GM23338 (cell line): ENCODE data around the gene PTK6.

Source experiments
- CREB1 ChIP-seq: fragments of 250-450 bp; sonication (Bioruptor Pico); IDR thresholded peaks from 2 replicates; pipeline ENCODE4 v1.5.0; 2020; ENCODE audit warnings: low read depth, mild to moderate bottlenecking, moderate library complexity
- ETS1 ChIP-seq: IDR thresholded peaks from 2 replicates; pipeline ENCODE4 v1.6.1; 2016; ENCODE audit warnings: antibody characterized with exemption
- EZH2 ChIP-seq: fragments of 200-600 bp; sonication (generic); IDR thresholded peaks from one replicate; pipeline ENCODE4 v1.8.0; 2017; ENCODE audit warnings: antibody characterized with exemption, mild to moderate bottlenecking, low read depth; ENCODE audit not compliant: unreplicated experiment
- EZH2phosphoT487 ChIP-seq: fragments of 200-600 bp; sonication (generic); IDR thresholded peaks from one replicate; pipeline ENCODE4 v1.8.1; 2018; ENCODE audit warnings: antibody characterized with exemption; ENCODE audit not compliant: unreplicated experiment
- JUNB ChIP-seq: IDR thresholded peaks from one replicate; pipeline ENCODE4 v1.6.1; 2016; ENCODE audit warnings: antibody characterized with exemption; ENCODE audit not compliant: unreplicated experiment
- NANOG ChIP-seq: IDR thresholded peaks from 2 replicates; pipeline ENCODE4 v1.6.1; 2016; ENCODE audit warnings: antibody characterized with exemption, borderline replicate concordance
- POLR2AphosphoS5 ChIP-seq: IDR thresholded peaks from 2 replicates; pipeline ENCODE4 v1.6.1; 2016; ENCODE audit warnings: antibody characterized with exemption, low read depth
- STAT1 ChIP-seq: IDR thresholded peaks from one replicate; pipeline ENCODE4 v1.6.1; 2016; ENCODE audit warnings: antibody characterized with exemption; ENCODE audit not compliant: unreplicated experiment
- TF ChIP-seq, protein P1 (sequence below), 2 experiments: fragments of 200-600 bp in 1 of 2; sonication (generic) in 1 of 2; conservative IDR thresholded peaks; 2 replicates each; pipeline versions ENCODE4 v1.5.1 to v1.6.1; 2016 to 2017; ENCODE audit warnings: antibody characterized with exemption in 2 of 2, low read depth in 2 of 2, mild to moderate bottlenecking in 2 of 2, moderate library complexity in 1 of 2
- TF ChIP-seq, protein P2 (sequence below): IDR thresholded peaks from one replicate; pipeline ENCODE4 v1.6.1; 2018; ENCODE audit warnings: antibody characterized with exemption; ENCODE audit not compliant: unreplicated experiment
- TF ChIP-seq, protein P3 (sequence below): fragments of 250-450 bp; sonication (Bioruptor Pico); IDR thresholded peaks from 2 replicates; pipeline ENCODE4 v1.5.0; 2020; ENCODE audit warnings: mild to moderate bottlenecking, moderate library complexity

DNA sequence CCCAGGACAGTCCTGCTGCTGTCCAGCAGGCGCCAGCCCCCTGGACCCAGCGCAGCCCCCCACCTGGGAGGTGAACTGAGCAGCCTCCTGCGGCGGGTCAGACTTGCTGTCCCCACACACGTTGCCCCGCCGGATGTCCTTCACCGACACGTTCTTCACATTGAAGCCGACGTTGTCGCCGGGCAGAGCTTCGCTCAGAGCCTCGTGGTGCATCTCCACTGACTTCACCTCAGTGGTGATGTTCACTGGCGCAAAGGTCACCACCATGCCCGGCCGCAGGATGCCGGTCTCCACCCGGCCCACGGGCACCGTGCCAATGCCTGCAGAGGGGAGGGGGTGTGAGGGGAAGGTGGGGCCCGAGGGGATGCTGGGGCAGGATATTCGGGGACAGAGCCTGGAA is 46.8 kb downstream of the PTK6 start:
- TF ChIP-seq NANOG (no peak), EZH2phosphoT487 (no peak), EZH2 (no peak), POLR2AphosphoS5 (no peak), CREB1 (CRISPR knock-in tag) (no peak), ETS1 (no peak), JUNB (no peak), STAT1 (no peak)
- TF ChIP-seq, protein P1, sequence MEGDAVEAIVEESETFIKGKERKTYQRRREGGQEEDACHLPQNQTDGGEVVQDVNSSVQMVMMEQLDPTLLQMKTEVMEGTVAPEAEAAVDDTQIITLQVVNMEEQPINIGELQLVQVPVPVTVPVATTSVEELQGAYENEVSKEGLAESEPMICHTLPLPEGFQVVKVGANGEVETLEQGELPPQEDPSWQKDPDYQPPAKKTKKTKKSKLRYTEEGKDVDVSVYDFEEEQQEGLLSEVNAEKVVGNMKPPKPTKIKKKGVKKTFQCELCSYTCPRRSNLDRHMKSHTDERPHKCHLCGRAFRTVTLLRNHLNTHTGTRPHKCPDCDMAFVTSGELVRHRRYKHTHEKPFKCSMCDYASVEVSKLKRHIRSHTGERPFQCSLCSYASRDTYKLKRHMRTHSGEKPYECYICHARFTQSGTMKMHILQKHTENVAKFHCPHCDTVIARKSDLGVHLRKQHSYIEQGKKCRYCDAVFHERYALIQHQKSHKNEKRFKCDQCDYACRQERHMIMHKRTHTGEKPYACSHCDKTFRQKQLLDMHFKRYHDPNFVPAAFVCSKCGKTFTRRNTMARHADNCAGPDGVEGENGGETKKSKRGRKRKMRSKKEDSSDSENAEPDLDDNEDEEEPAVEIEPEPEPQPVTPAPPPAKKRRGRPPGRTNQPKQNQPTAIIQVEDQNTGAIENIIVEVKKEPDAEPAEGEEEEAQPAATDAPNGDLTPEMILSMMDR (conservative IDR thresholded peaks at IDR 0.05; ENCODE audit: low read depth in 2 of 2), result no peak
- TF ChIP-seq, protein P2, sequence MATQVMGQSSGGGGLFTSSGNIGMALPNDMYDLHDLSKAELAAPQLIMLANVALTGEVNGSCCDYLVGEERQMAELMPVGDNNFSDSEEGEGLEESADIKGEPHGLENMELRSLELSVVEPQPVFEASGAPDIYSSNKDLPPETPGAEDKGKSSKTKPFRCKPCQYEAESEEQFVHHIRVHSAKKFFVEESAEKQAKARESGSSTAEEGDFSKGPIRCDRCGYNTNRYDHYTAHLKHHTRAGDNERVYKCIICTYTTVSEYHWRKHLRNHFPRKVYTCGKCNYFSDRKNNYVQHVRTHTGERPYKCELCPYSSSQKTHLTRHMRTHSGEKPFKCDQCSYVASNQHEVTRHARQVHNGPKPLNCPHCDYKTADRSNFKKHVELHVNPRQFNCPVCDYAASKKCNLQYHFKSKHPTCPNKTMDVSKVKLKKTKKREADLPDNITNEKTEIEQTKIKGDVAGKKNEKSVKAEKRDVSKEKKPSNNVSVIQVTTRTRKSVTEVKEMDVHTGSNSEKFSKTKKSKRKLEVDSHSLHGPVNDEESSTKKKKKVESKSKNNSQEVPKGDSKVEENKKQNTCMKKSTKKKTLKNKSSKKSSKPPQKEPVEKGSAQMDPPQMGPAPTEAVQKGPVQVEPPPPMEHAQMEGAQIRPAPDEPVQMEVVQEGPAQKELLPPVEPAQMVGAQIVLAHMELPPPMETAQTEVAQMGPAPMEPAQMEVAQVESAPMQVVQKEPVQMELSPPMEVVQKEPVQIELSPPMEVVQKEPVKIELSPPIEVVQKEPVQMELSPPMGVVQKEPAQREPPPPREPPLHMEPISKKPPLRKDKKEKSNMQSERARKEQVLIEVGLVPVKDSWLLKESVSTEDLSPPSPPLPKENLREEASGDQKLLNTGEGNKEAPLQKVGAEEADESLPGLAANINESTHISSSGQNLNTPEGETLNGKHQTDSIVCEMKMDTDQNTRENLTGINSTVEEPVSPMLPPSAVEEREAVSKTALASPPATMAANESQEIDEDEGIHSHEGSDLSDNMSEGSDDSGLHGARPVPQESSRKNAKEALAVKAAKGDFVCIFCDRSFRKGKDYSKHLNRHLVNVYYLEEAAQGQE, result no peak
- TF ChIP-seq, protein P3, sequence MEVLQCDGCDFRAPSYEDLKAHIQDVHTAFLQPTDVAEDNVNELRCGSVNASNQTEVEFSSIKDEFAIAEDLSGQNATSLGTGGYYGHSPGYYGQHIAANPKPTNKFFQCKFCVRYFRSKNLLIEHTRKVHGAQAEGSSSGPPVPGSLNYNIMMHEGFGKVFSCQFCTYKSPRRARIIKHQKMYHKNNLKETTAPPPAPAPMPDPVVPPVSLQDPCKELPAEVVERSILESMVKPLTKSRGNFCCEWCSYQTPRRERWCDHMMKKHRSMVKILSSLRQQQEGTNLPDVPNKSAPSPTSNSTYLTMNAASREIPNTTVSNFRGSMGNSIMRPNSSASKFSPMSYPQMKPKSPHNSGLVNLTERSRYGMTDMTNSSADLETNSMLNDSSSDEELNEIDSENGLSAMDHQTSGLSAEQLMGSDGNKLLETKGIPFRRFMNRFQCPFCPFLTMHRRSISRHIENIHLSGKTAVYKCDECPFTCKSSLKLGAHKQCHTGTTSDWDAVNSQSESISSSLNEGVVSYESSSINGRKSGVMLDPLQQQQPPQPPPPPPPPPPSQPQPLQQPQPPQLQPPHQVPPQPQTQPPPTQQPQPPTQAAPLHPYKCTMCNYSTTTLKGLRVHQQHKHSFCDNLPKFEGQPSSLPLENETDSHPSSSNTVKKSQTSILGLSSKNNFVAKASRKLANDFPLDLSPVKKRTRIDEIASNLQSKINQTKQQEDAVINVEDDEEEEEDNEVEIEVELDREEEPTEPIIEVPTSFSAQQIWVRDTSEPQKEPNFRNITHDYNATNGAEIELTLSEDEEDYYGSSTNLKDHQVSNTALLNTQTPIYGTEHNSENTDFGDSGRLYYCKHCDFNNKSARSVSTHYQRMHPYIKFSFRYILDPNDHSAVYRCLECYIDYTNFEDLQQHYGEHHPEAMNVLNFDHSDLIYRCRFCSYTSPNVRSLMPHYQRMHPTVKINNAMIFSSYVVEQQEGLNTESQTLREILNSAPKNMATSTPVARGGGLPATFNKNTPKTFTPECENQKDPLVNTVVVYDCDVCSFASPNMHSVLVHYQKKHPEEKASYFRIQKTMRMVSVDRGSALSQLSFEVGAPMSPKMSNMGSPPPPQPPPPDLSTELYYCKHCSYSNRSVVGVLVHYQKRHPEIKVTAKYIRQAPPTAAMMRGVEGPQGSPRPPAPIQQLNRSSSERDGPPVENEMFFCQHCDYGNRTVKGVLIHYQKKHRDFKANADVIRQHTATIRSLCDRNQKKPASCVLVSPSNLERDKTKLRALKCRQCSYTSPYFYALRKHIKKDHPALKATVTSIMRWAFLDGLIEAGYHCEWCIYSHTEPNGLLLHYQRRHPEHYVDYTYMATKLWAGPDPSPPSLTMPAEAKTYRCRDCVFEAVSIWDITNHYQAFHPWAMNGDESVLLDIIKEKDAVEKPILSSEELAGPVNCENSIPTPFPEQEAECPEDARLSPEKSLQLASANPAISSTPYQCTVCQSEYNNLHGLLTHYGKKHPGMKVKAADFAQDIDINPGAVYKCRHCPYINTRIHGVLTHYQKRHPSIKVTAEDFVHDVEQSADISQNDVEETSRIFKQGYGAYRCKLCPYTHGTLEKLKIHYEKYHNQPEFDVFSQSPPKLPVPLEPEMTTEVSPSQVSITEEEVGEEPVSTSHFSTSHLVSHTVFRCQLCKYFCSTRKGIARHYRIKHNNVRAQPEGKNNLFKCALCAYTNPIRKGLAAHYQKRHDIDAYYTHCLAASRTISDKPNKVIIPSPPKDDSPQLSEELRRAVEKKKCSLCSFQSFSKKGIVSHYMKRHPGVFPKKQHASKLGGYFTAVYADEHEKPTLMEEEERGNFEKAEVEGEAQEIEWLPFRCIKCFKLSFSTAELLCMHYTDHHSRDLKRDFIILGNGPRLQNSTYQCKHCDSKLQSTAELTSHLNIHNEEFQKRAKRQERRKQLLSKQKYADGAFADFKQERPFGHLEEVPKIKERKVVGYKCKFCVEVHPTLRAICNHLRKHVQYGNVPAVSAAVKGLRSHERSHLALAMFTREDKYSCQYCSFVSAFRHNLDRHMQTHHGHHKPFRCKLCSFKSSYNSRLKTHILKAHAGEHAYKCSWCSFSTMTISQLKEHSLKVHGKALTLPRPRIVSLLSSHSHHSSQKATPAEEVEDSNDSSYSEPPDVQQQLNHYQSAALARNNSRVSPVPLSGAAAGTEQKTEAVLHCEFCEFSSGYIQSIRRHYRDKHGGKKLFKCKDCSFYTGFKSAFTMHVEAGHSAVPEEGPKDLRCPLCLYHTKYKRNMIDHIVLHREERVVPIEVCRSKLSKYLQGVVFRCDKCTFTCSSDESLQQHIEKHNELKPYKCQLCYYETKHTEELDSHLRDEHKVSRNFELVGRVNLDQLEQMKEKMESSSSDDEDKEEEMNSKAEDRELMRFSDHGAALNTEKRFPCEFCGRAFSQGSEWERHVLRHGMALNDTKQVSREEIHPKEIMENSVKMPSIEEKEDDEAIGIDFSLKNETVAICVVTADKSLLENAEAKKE (CRISPR knock-in tag), result no peak
